HepG2 (cell line): ENCODE results near the gene TEX14. TPM values are rescaled to one million over a fixed set of nuclear protein-coding genes. Genes with fewer than 3 reads are reported as not detected.

Experiments
- ATAC-seq: fragments of 200-7000 bp; cut with Tn5 transposase; 3 replicates; pipeline ENCODE4 v1.9.1; 2020; ENCODE audit warnings: mild to moderate bottlenecking, moderate library complexity
- BruUV-seq: library from RNA; stranded (reverse); fragments of 400-500 nt; replicated peaks from 2 replicates; lab custom pipeline; 2021; lab: Mats Ljungman, UMichigan
- CTCF ChIA-PET: fragments of 300-600 bp; formaldehyde crosslinking; extraction: SDS; loops from one replicate; lab custom pipeline; 2021; ENCODE audit warnings: low total read pairs, inconsistent platforms, low intra/inter-chr PET ratio; lab: Yijun Ruan, JAX
- POLR2A ChIA-PET: fragments of 350-600 bp; sonication (Branson Sonifier 250); formaldehyde crosslinking; loops from one replicate; lab custom pipeline; 2020; ENCODE audit warnings: antibody characterized with exemption, inconsistent platforms; lab: Yijun Ruan, JAX
- DNase-seq: peaks from one replicate; pipeline ENCODE4 v3.0.0-alpha.2; 2015; ENCODE audit warnings: low spot score
- FAIRE-seq: peaks from 3 replicates; lab custom pipeline; 2011; peaks lifted over from hg19 to GRCh38; lab: Jason Lieb, UNC
- H2AFZ ChIP-seq: one replicate; pipeline ENCODE4 v1.6.1; 2011; ENCODE audit warnings: low read length, inconsistent platforms
- H3K27ac ChIP-seq: fragments of 300-600 bp; 3 replicates; pipeline ENCODE4 v1.8.0; 2011; ENCODE audit warnings: mixed run types, mild to moderate bottlenecking, mixed read lengths, low read length, inconsistent platforms; ENCODE audit not compliant: insufficient read depth; ENCODE audit errors: extremely low read length
- H3K27me3 ChIP-seq, 2 experiments: fragments of 200-600 bp in 1 of 2; 2 replicates in 1 of 2; 3 replicates in 1 of 2; pipeline versions ENCODE4 v1.6.0 to v1.8.0; 2011; ENCODE audit warnings: low read length in 2 of 2, mild to moderate bottlenecking in 2 of 2, moderate library complexity in 2 of 2, inconsistent platforms in 1 of 2; ENCODE audit not compliant: insufficient read depth in 2 of 2, control insufficient read depth in 1 of 2
- H3K36me3 ChIP-seq, 2 experiments: fragments of 200-600 bp in 1 of 2; replicated peaks in 1 of 2; 2 replicates in 1 of 2; 3 replicates in 1 of 2; pipeline versions ENCODE4 v1.5.1 to v1.8.0; 2011; ENCODE audit warnings: low read length in 2 of 2, inconsistent platforms in 1 of 2; ENCODE audit not compliant: insufficient read depth in 2 of 2, control insufficient read depth in 1 of 2
- H3K4me1 ChIP-seq: 2 replicates; pipeline ENCODE4 v1.5.1; 2012; ENCODE audit warnings: low read length, inconsistent platforms; ENCODE audit not compliant: insufficient read depth
- H3K4me2 ChIP-seq: 2 replicates; pipeline ENCODE4 v1.6.0; 2011; ENCODE audit warnings: low read depth, low read length, inconsistent platforms
- H3K4me3 ChIP-seq, 3 experiments: fragments of 200-600 bp in 1 of 3; sonication (generic), shearing (Covaris generic) in 1 of 3; replicated peaks in 1 of 3; 2 replicates each; pipeline ENCODE4 v1.5.1; 2011 to 2016; ENCODE audit warnings: low read length in 3 of 3, inconsistent platforms in 2 of 3, low read depth in 2 of 3, mild to moderate bottlenecking in 2 of 3, control low read depth in 1 of 3, mixed read lengths in 1 of 3; ENCODE audit not compliant: insufficient read depth in 1 of 3
- H3K79me2 ChIP-seq: one replicate; pipeline ENCODE4 v1.6.1; 2011; ENCODE audit warnings: low read length, inconsistent platforms; ENCODE audit not compliant: insufficient read depth
- H3K9ac ChIP-seq: 2 replicates; pipeline ENCODE4 v1.6.0; 2011; ENCODE audit warnings: mild to moderate bottlenecking, low read depth, low read length, inconsistent platforms; ENCODE audit not compliant: insufficient read depth
- H3K9me3 ChIP-seq: 2 replicates; pipeline ENCODE4 v1.5.1; 2012; ENCODE audit warnings: mild to moderate bottlenecking, low read length
- H4K20me1 ChIP-seq: 2 replicates; pipeline ENCODE4 v1.6.0; 2011; ENCODE audit warnings: inconsistent platforms, mild to moderate bottlenecking, low read length, moderate library complexity; ENCODE audit not compliant: insufficient read depth
- AGO2 ChIP-seq: fragments of 200-400 bp; formaldehyde crosslinking; optimal IDR thresholded peaks from 2 replicates; pipeline ENCODE3; 2017; ENCODE audit warnings: mild to moderate bottlenecking, low read depth, low read length, moderate library complexity
- KMT2B ChIP-seq: IDR thresholded peaks from 2 replicates; pipeline ENCODE4 v1.6.1; 2016; ENCODE audit warnings: missing genetic modification reagents, missing compliant biosample characterization
- POLR2AphosphoS2 ChIP-seq: IDR thresholded peaks from 2 replicates; pipeline ENCODE4 v1.6.1; 2011; ENCODE audit warnings: low read depth, low read length, improper control_type of control experiment
- POLR2AphosphoS5 ChIP-seq: IDR thresholded peaks from 2 replicates; pipeline ENCODE4 v1.6.1; 2012; ENCODE audit warnings: low read depth, low read length
- PRPF4 ChIP-seq: fragments of 200-400 bp; formaldehyde crosslinking; IDR thresholded peaks from 2 replicates; pipeline ENCODE4 v1.6.1; 2016; ENCODE audit warnings: low read length, low read depth; ENCODE audit not compliant: poor library complexity, severe bottlenecking
- RAD21 ChIP-seq: fragments of 450-650 bp; formaldehyde crosslinking; IDR thresholded peaks from 2 replicates; pipeline ENCODE4 v1.5.0; 2020; ENCODE audit warnings: mild to moderate bottlenecking
- RFX1 ChIP-seq: fragments of 450-650 bp; IDR thresholded peaks from 2 replicates; pipeline ENCODE4 v1.6.1; 2017
- SP2 ChIP-seq: sonication (generic); formaldehyde crosslinking; IDR thresholded peaks from 2 replicates; pipeline ENCODE4 v1.5.1; 2020; ENCODE audit warnings: mild to moderate bottlenecking, missing genetic modification reagents
- STAT5B ChIP-seq: sonication (generic); formaldehyde crosslinking; IDR thresholded peaks from 2 replicates; pipeline ENCODE4 v1.4.0; 2020; ENCODE audit warnings: missing genetic modification reagents
- TARDBP ChIP-seq: sonication (generic); formaldehyde crosslinking; IDR thresholded peaks from 2 replicates; pipeline ENCODE4 v1.8.0; 2022; ENCODE audit warnings: mild to moderate bottlenecking, missing genetic modification reagents
- ZBTB7A ChIP-seq: sonication (generic); formaldehyde crosslinking; IDR thresholded peaks from 2 replicates; pipeline ENCODE4 v1.8.0; 2022; ENCODE audit warnings: mild to moderate bottlenecking, missing genetic modification reagents
- ZMYM3 ChIP-seq: sonication (generic); formaldehyde crosslinking; IDR thresholded peaks from 2 replicates; pipeline ENCODE4 v1.5.1; 2020; ENCODE audit warnings: mild to moderate bottlenecking, missing genetic modification reagents
- ZNF232 ChIP-seq: sonication (generic); formaldehyde crosslinking; IDR thresholded peaks from 2 replicates; pipeline ENCODE4 v1.4.0; 2020; ENCODE audit warnings: missing genetic modification reagents, borderline replicate concordance
- ZNF337 ChIP-seq: sonication (generic); formaldehyde crosslinking; IDR thresholded peaks from 2 replicates; pipeline ENCODE4 v1.5.1; 2020; ENCODE audit warnings: missing genetic modification reagents, low read depth, mild to moderate bottlenecking, borderline replicate concordance
- ZNF724P ChIP-seq: sonication (generic); formaldehyde crosslinking; IDR thresholded peaks from 2 replicates; pipeline ENCODE4 v1.8.0; 2022; ENCODE audit warnings: missing genetic modification reagents, borderline replicate concordance
- ZNF768 ChIP-seq: sonication (generic); formaldehyde crosslinking; IDR thresholded peaks from 2 replicates; pipeline ENCODE4 v1.4.0; 2020; ENCODE audit warnings: missing genetic modification reagents
- ZSCAN5A ChIP-seq: sonication (generic); formaldehyde crosslinking; IDR thresholded peaks from 2 replicates; pipeline ENCODE4 v1.8.0; 2022; ENCODE audit warnings: mild to moderate bottlenecking, missing genetic modification reagents, borderline replicate concordance
- WGBS: methylation state at CpG from one replicate; pipeline ENCODE4 v1.1.6; 2017; ENCODE audit warnings: low lambda C conversion rate; 5-methylcytosine and 5-hydroxymethylcytosine counted together
- in situ Hi-C: cut with HindIII; loops from 2 replicates; pipeline ENCODE4 v1.10.0; 2017; ENCODE audit warnings: low pct_unique_long_range_greater_than_20kb; ENCODE audit not compliant: extremely low pct_ligation_motif_present
- intact Hi-C: fragments of 100-400 bp; cut with micrococcal nuclease; formaldehyde crosslinking; loops from one replicate; pipeline ENCODE4 v1.10.0; 2022; ENCODE audit not compliant: unreplicated experiment
- polyA plus RNA-seq, 8 experiments: library from polyadenylated mRNA; depleted of rRNA in 3 of 8; stranded (reverse) in 7 of 8; unstranded in 1 of 8; fragments of >200 nt; fragmentation: Illumina TruSeq in 4 of 8; extraction: Trizol in 4 of 8; gene quantifications; 2 replicates each; pipeline versions ENCODE4 v1.2.1 to v1.2.3, GENCODE V29; 2011 to 2016; ENCODE audit warnings: low read depth in 4 of 8, missing spikeins in 1 of 8, mixed read lengths in 1 of 8; ENCODE audit not compliant: insufficient read depth in 1 of 8
- total RNA-seq, 5 experiments: library from RNA; depleted of rRNA; stranded (reverse); fragments of >200 nt; fragmentation: Illumina TruSeq; extraction: Trizol; gene quantifications; 2 replicates each; pipeline ENCODE4 v1.2.3, GENCODE V29; 2016; ENCODE audit warnings: low read depth in 1 of 5
- TF ChIP-seq, protein P1 (sequence below): sonication (generic); formaldehyde crosslinking; IDR thresholded peaks from 2 replicates; pipeline ENCODE4 v1.4.0; 2020; ENCODE audit warnings: mild to moderate bottlenecking, missing genetic modification reagents, borderline replicate concordance

TEX14 gene
- total and polyA plus RNA-seq, 2 of the 13 experiments (the other 11 are each of a cell fraction or from before 2014, with no cell fraction given) = 0.04 to 0.07 TPM

- no peak for TF ChIP-seq STAT5B
- no peak for TF ChIP-seq POLR2AphosphoS2
Observed at GRCh38 chr17:58517928-58518609, 173.8 kb downstream of the TEX14 start (continued).

- peak; percentile 88 for ATAC-seq
- in situ Hi-C loops = loop anchor here (5.0 kb wide), 1 partner anchor 485 kb away; no protein-coding TSS in a partner anchor
- no peak for TF ChIP-seq ZBTB7A (CRISPR knock-in tag)
- TF ChIP-seq ZNF337 (CRISPR knock-in tag) = no peak
- no peak for TF ChIP-seq SP2
- TF ChIP-seq, protein P1, sequence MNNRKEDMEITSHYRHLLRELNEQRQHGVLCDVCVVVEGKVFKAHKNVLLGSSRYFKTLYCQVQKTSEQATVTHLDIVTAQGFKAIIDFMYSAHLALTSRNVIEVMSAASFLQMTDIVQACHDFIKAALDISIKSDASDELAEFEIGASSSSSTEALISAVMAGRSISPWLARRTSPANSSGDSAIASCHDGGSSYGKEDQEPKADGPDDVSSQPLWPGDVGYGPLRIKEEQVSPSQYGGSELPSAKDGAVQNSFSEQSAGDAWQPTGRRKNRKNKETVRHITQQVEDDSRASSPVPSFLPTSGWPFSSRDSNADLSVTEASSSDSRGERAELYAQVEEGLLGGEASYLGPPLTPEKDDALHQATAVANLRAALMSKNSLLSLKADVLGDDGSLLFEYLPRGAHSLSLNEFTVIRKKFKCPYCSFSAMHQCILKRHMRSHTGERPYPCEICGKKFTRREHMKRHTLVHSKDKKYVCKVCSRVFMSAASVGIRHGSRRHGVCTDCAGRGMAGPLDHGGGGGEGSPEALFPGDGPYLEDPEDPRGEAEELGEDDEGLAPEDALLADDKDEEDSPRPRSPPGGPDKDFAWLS (CRISPR knock-in tag) = no peak
- no peak for TF ChIP-seq RFX1
- TF ChIP-seq ZNF232 (CRISPR knock-in tag) = peak; percentile 58; the same call in 1 of the 2 replicates
- TF ChIP-seq ZNF724P = no peak
- peak; percentile 27; the same call in 1 of the 2 replicates for TF ChIP-seq KMT2B
- no peak for TF ChIP-seq TARDBP (CRISPR knock-in tag)
- no peak for TF ChIP-seq ZSCAN5A
- no peak for TF ChIP-seq PRPF4
- TF ChIP-seq POLR2AphosphoS5 = peak; percentile 53; the same call in 1 of the 2 replicates
- TF ChIP-seq RAD21 (CRISPR knock-in tag) = peak; percentile 43; the same call in 1 of the 2 replicates
- peak; percentile 51; the same call in 1 of the 2 replicates for TF ChIP-seq ZNF768 (CRISPR knock-in tag)
- peak; percentile 79 for TF ChIP-seq AGO2
- peak; percentile 6; the same call in 1 of the 2 replicates for TF ChIP-seq ZMYM3 (CRISPR knock-in tag)
Observed at GRCh38 chr17:58517378-58517927, 174.4 kb downstream of the TEX14 start.

More at GRCh38 chr17:58517378-58517927, 174.4 kb downstream of the TEX14 start:
- intact Hi-C loops = loop anchor here (5.0 kb wide), 1 partner anchor 175 kb away; the partner anchor contains the start of genes RAD51C and TEX14
- peaks cover 2 to 8% of the 10 kb centered on the region in 2 experiments; a peak in 4 of 5 replicates for H3K36me3 ChIP-seq
- peak overlapping the region; percentile 90 for H3K9ac ChIP-seq
- POLR2A ChIA-PET = interaction anchor here (1.0 to 4.1 kb wide), 4 partner anchors 11 to 666 kb away, joined by 3 to 77 read pairs (median 32); no protein-coding TSS in a partner anchor
- DNase-seq (no peak), FAIRE-seq (no peak)
- peak overlapping the region; percentile 93 for H3K4me2 ChIP-seq
- BruUV-seq = no TSS peak
- WGBS = 1% methylated on average over 13 of the region's 27 CpGs
- H3K27ac ChIP-seq = peak overlapping the region; percentile 96
- H3K4me3 ChIP-seq = peak overlapping the region; percentile 77 to 96 (median 80)
- H3K79me2 ChIP-seq = peaks cover 30% of the 10 kb centered on the region
- CTCF ChIA-PET = no interaction called here
- no peak overlapping the region for H2AFZ ChIP-seq
- H3K9me3 ChIP-seq = no peaks in the 10 kb centered on the region
- H4K20me1 ChIP-seq = no peaks in the 10 kb centered on the region; the same call in 1 of the 2 replicates
- peaks cover 61% of the 10 kb centered on the region for H3K4me1 ChIP-seq
- no peaks in the 10 kb centered on the region; a peak in 2 of 5 replicates for H3K27me3 ChIP-seq
